ENCODE results near the gene SPDYE5. TPM values are rescaled to one million over a fixed set of nuclear protein-coding genes. Genes with fewer than 3 reads are reported as not detected.

Gene SPDYE5
- total and polyA plus RNA-seq, 10 of the 15 experiments (the other 5 are each of a cell fraction or from before 2014, with no cell fraction given): 0.07 to 2.7 (median 1.4) TPM; not detected in 6

DNA sequence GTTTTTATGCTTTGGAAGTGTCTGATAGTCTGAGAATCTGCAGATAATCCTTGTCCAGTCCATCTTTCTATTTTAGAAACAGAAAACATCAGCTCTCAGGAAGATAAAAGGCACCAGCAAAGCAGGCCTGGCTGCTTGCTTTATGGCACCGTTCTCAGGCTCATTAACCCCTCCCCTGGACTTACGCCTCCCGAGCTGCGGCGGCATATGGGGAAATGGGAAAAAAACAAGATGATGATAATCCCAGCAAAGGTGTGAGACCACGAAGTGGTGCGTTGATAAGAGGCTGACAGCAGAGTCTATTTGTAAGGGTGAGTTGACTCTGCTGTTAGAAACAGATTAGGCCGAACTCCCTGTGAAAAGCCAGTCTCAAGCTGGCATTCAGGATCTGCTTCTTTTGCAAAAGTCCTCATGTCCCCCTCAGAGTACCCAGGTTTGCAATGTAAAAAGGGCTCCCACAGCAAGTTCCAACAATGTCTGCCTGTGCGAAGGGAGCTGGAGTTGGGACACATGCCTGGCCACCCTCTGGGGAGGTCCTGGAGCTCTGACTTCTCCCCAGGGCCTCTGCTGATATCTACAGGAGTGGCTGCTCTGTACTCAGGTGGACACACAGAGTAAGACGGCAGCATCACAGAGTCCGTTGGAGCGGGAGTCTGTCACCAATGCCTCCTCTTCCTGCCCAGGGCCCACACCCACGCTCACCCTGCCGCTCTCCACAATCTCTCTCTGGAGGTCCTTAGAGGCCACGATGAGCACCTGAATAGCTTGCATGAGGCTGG, 54.3 kb downstream of the SPDYE5 start:
- Histone ChIP-seq H3K9me3 (replicated peaks; ENCODE audit: control insufficient read depth, insufficient read depth, low read length) (no peaks in the 10 kb centered on the region), H3K4me3 (no peak overlapping the region), H2AFZ (ENCODE audit: control insufficient read depth, low read depth, low read length) (no peak overlapping the region), H3K4me2 (ENCODE audit: control insufficient read depth, insufficient read depth) (no peak overlapping the region), H3K27ac (ENCODE audit: control insufficient read depth, insufficient read depth) (no peak overlapping the region), H4K20me1 (ENCODE audit: control insufficient read depth, insufficient read depth) (no peaks in the 10 kb centered on the region), H3K9ac (ENCODE audit: control insufficient read depth, insufficient read depth, low read length) (no peak overlapping the region), H3K36me3 (ENCODE audit: control insufficient read depth in 2 of 2, insufficient read depth in 2 of 2, low read length in 1 of 2) (no peaks in the 10 kb centered on the region), H3K27me3 (replicated peaks in 1 of 2; ENCODE audit: control insufficient read depth in 2 of 2, insufficient read depth in 2 of 2, low read length in 1 of 2) (no peaks in the 10 kb centered on the region), H3K4me1 (ENCODE audit: control insufficient read depth, insufficient read depth, low read length) (no peaks in the 10 kb centered on the region), H3K79me2 (ENCODE audit: control insufficient read depth, insufficient read depth, low read length) (no peaks in the 10 kb centered on the region)
- POLR2A ChIA-PET: no interaction called here
- intact Hi-C loops (cut with micrococcal nuclease; ENCODE audit: unreplicated experiment): no loop called here
- ATAC-seq: no peak
- CTCF ChIA-PET: no interaction called here
- FAIRE-seq: no peak
- RAD21 ChIA-PET (ENCODE audit: unreplicated experiment): no interaction called here
- WGBS (ENCODE audit: insufficient coverage, insufficient replicate concordance, low lambda C conversion rate, missing lambda C conversion rate): 98% methylated on average over 15 of the region's 15 CpGs
- no peak for DNase-seq (ENCODE audit: low read depth, low spot score)
- BruUV-seq (replicated peaks): no TSS peak
- SMC1A ChIA-PET (ENCODE audit: uncharacterized antibody, unreplicated experiment): interaction anchor here (1.3 kb wide), 1 partner anchor 12 kb away, joined by 5 read pairs; no protein-coding TSS in a partner anchor
- TF ChIP-seq HDAC6 (IDR thresholded peaks at IDR 0.05; ENCODE audit: unreplicated experiment) (no peak), SREBF2 (IDR thresholded peaks at IDR 0.05; ENCODE audit: low read length) (no peak), EGR1 (IDR thresholded peaks at IDR 0.05; ENCODE audit: borderline replicate concordance in 1 of 2, low read depth in 2 of 2, low read length in 2 of 2) (no peak), DPF2 (IDR thresholded peaks at IDR 0.05) (no peak), CREM (IDR thresholded peaks at IDR 0.05; ENCODE audit: low read depth) (no peak)
- TF ChIP-seq, protein P1, sequence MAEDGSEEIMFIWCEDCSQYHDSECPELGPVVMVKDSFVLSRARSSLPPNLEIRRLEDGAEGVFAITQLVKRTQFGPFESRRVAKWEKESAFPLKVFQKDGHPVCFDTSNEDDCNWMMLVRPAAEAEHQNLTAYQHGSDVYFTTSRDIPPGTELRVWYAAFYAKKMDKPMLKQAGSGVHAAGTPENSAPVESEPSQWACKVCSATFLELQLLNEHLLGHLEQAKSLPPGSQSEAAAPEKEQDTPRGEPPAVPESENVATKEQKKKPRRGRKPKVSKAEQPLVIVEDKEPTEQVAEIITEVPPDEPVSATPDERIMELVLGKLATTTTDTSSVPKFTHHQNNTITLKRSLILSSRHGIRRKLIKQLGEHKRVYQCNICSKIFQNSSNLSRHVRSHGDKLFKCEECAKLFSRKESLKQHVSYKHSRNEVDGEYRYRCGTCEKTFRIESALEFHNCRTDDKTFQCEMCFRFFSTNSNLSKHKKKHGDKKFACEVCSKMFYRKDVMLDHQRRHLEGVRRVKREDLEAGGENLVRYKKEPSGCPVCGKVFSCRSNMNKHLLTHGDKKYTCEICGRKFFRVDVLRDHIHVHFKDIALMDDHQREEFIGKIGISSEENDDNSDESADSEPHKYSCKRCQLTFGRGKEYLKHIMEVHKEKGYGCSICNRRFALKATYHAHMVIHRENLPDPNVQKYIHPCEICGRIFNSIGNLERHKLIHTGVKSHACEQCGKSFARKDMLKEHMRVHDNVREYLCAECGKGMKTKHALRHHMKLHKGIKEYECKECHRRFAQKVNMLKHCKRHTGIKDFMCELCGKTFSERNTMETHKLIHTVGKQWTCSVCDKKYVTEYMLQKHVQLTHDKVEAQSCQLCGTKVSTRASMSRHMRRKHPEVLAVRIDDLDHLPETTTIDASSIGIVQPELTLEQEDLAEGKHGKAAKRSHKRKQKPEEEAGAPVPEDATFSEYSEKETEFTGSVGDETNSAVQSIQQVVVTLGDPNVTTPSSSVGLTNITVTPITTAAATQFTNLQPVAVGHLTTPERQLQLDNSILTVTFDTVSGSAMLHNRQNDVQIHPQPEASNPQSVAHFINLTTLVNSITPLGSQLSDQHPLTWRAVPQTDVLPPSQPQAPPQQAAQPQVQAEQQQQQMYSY (CRISPR knock-in tag; IDR thresholded peaks at IDR 0.05): no peak
- TF ChIP-seq, protein P2, sequence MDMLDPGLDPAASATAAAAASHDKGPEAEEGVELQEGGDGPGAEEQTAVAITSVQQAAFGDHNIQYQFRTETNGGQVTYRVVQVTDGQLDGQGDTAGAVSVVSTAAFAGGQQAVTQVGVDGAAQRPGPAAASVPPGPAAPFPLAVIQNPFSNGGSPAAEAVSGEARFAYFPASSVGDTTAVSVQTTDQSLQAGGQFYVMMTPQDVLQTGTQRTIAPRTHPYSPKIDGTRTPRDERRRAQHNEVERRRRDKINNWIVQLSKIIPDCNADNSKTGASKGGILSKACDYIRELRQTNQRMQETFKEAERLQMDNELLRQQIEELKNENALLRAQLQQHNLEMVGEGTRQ (IDR thresholded peaks at IDR 0.05; ENCODE audit: borderline replicate concordance, low read depth, low read length): no peak
- in situ Hi-C loops (cut with MboI): no loop called here

Small RNAs within 50 kb of the gene (small RNA-seq; reads per million reads assigned to genes)
- gene AC211429.1 (not detected), gene RF00019 (not detected)

Other genes starting within 250 kb of the SPDYE5 start
- gene TRIM73, start 96.7 kb upstream of the SPDYE5 start, total RNA-seq (2014; rRNA removed): 0.71 and 1.6 TPM in 2 replicates
- gene TRIM73, start 96.7 kb upstream of the SPDYE5 start, total RNA-seq (2014; rRNA removed; fragmentation: Illumina TruSeq; extraction: Trizol): 0.32 and 0.76 TPM in 2 replicates
- gene TRIM73, start 96.7 kb upstream of the SPDYE5 start, total RNA-seq (2021): 2.4 and 3.6 TPM in 2 replicates
- 0.09 and 0.23 TPM in 2 replicates for gene TRIM73, start 96.7 kb upstream of the SPDYE5 start, polyA plus RNA-seq (2011; rRNA removed)
- 0.19 TPM in 1 of 2 replicates, not detected in the other for gene TRIM73, start 96.7 kb upstream of the SPDYE5 start, polyA plus RNA-seq (2014; fragmentation: Illumina TruSeq; extraction: Trizol)
- under 1 TPM in 1 of 2 experiments, not detected in 1; 0.16 TPM for gene TRIM73, start 96.7 kb upstream of the SPDYE5 start, polyA plus RNA-seq (2014; fragmentation: Nextera tagmentation; extraction: Ambion mirVana)
- 1.4 and 1.8 TPM in 2 replicates for gene TRIM73, start 96.7 kb upstream of the SPDYE5 start, polyA plus RNA-seq (2014; rRNA removed)
- gene TRIM73, start 96.7 kb upstream of the SPDYE5 start, polyA plus RNA-seq (2016; fragmentation: Nextera tagmentation; extraction: Ambion mirVana): under 1 TPM; 0.21 to 0.86 TPM
- gene POM121C, start 6.0 kb upstream of the SPDYE5 start, total RNA-seq (2014; rRNA removed): 5.6 and 6.5 TPM in 2 replicates
- gene POM121C, start 6.0 kb upstream of the SPDYE5 start, total RNA-seq (2014; rRNA removed; fragmentation: Illumina TruSeq; extraction: Trizol): 9.6 and 9.8 TPM in 2 replicates
- gene POM121C, start 6.0 kb upstream of the SPDYE5 start, total RNA-seq (2021): 55.1 and 62.8 TPM in 2 replicates
- 16.2 and 16.5 TPM in 2 replicates for gene POM121C, start 6.0 kb upstream of the SPDYE5 start, polyA plus RNA-seq (2011; rRNA removed)
- 56.8 and 58.6 TPM in 2 replicates for gene POM121C, start 6.0 kb upstream of the SPDYE5 start, polyA plus RNA-seq (2014; fragmentation: Illumina TruSeq; extraction: Trizol)
- 10 to 100 TPM in 1 of 2 experiments, 1 to 10 TPM in 1; 6.3 to 10.2 TPM for gene POM121C, start 6.0 kb upstream of the SPDYE5 start, polyA plus RNA-seq (2014; fragmentation: Nextera tagmentation; extraction: Ambion mirVana)
- 17.9 and 23.1 TPM in 2 replicates for gene POM121C, start 6.0 kb upstream of the SPDYE5 start, polyA plus RNA-seq (2014; rRNA removed)
- 10 to 100 TPM; 39.1 to 54.7 TPM for gene POM121C, start 6.0 kb upstream of the SPDYE5 start, polyA plus RNA-seq (2016; fragmentation: Nextera tagmentation; extraction: Ambion mirVana)
- gene HIP1, start 246.6 kb downstream of the SPDYE5 start, total RNA-seq (2014; rRNA removed): 4.0 and 5.0 TPM in 2 replicates
- 3.9 and 4.2 TPM in 2 replicates for gene HIP1, start 246.6 kb downstream of the SPDYE5 start, total RNA-seq (2014; rRNA removed; fragmentation: Illumina TruSeq; extraction: Trizol)
- 6.6 and 9.7 TPM in 2 replicates for gene HIP1, start 246.6 kb downstream of the SPDYE5 start, total RNA-seq (2021)
- 1.8 and 2.5 TPM in 2 replicates for gene HIP1, start 246.6 kb downstream of the SPDYE5 start, polyA plus RNA-seq (2011; rRNA removed)
- gene HIP1, start 246.6 kb downstream of the SPDYE5 start, polyA plus RNA-seq (2014; fragmentation: Illumina TruSeq; extraction: Trizol): 5.1 and 6.0 TPM in 2 replicates
- 1 to 10 TPM; 1.2 to 1.5 TPM for gene HIP1, start 246.6 kb downstream of the SPDYE5 start, polyA plus RNA-seq (2014; fragmentation: Nextera tagmentation; extraction: Ambion mirVana)
- gene HIP1, start 246.6 kb downstream of the SPDYE5 start, polyA plus RNA-seq (2014; rRNA removed): 4.7 and 6.0 TPM in 2 replicates
- 1 to 10 TPM; 1.2 to 2.4 TPM for gene HIP1, start 246.6 kb downstream of the SPDYE5 start, polyA plus RNA-seq (2016; fragmentation: Nextera tagmentation; extraction: Ambion mirVana)